Measurements from ENCODE around the gene DCUN1D1. TPM values are rescaled to one million over a fixed set of nuclear protein-coding genes. Genes with fewer than 3 reads are reported as not detected.

DCUN1D1 gene
- total RNA-seq, 3 donors from 2014 or later: 43.1 to 49.8 (median 45.8) TPM

GRCh38 chr3:182964179-182964578 is 16.2 kb downstream of the DCUN1D1 start:
- Mint-ChIP-seq H3K27me3 (ENCODE audit: low read depth) (no peaks in the 10 kb centered on the region), H3K4me3 (no peak overlapping the region), H3K4me1 (ENCODE audit: low read depth) (peaks cover 40% of the 10 kb centered on the region), H3K9me3 (no peaks in the 10 kb centered on the region), H3K36me3 (ENCODE audit: insufficient read depth) (peaks cover 10% of the 10 kb centered on the region)
- DNase-seq (no peak), ATAC-seq (no peak)

GRCh38 chr3:182962166-182962565 is 18.2 kb downstream of the DCUN1D1 start:
- DNase-seq (no peak), ATAC-seq (no peak)
- Mint-ChIP-seq H3K4me3 (no peak overlapping the region), H3K4me1 (ENCODE audit: low read depth) (peaks cover 24% of the 10 kb centered on the region), H3K36me3 (ENCODE audit: insufficient read depth) (peaks cover 12% of the 10 kb centered on the region), H3K27me3 (ENCODE audit: low read depth) (no peaks in the 10 kb centered on the region), H3K9me3 (no peaks in the 10 kb centered on the region)

GRCh38 chr3:182959474-182960350 is 20.6 kb downstream of the DCUN1D1 start:
- peaks cover 19% of the 10 kb centered on the region for H3K36me3 Mint-ChIP-seq (ENCODE audit: insufficient read depth)
- H3K4me1 Mint-ChIP-seq (ENCODE audit: low read depth): peaks cover 6% of the 10 kb centered on the region
- H3K9me3 Mint-ChIP-seq: no peaks in the 10 kb centered on the region
- ATAC-seq: no peak
- no peak overlapping the region for H3K4me3 Mint-ChIP-seq
- H3K27me3 Mint-ChIP-seq (ENCODE audit: low read depth): no peaks in the 10 kb centered on the region
- no peak for DNase-seq

GRCh38 chr3:182957676-182958266 is 22.6 kb downstream of the DCUN1D1 start:
- Mint-ChIP-seq H3K4me1 (ENCODE audit: low read depth) (peaks cover 4% of the 10 kb centered on the region), H3K36me3 (ENCODE audit: insufficient read depth) (peaks cover 26% of the 10 kb centered on the region)

GRCh38 chr3:182957226-182957625 is 23.1 kb downstream of the DCUN1D1 start:
- no peak for DNase-seq
- H3K4me3 Mint-ChIP-seq: no peak overlapping the region
- peaks cover 27% of the 10 kb centered on the region for H3K36me3 Mint-ChIP-seq (ENCODE audit: insufficient read depth)
- no peaks in the 10 kb centered on the region for H3K9me3 Mint-ChIP-seq
- no peak for ATAC-seq
- H3K4me1 Mint-ChIP-seq (ENCODE audit: low read depth): peaks cover 2% of the 10 kb centered on the region
- no peaks in the 10 kb centered on the region for H3K27me3 Mint-ChIP-seq (ENCODE audit: low read depth)

More at GRCh38 chr3:182957676-182958266, 22.6 kb downstream of the DCUN1D1 start:
- H3K4me3 Mint-ChIP-seq: no peak overlapping the region
- H3K9me3 Mint-ChIP-seq: no peaks in the 10 kb centered on the region
- H3K27me3 Mint-ChIP-seq (ENCODE audit: low read depth): no peaks in the 10 kb centered on the region
- ATAC-seq (no peak), DNase-seq (no peak)

GRCh38 chr3:182954553-182955235 is 25.6 kb downstream of the DCUN1D1 start:
- Mint-ChIP-seq H3K9me3 (no peaks in the 10 kb centered on the region), H3K4me3 (no peak overlapping the region)

GRCh38 chr3:182949688-182950087 is 30.6 kb downstream of the DCUN1D1 start:
- no peak overlapping the region for H3K4me3 Mint-ChIP-seq
- peaks cover 40% of the 10 kb centered on the region for H3K36me3 Mint-ChIP-seq (ENCODE audit: insufficient read depth)
- ATAC-seq: no peak
- DNase-seq: no peak
- no peaks in the 10 kb centered on the region for H3K9me3 Mint-ChIP-seq
- no peaks in the 10 kb centered on the region for H3K27me3 Mint-ChIP-seq (ENCODE audit: low read depth)
- H3K4me1 Mint-ChIP-seq (ENCODE audit: low read depth): no peaks in the 10 kb centered on the region

More at GRCh38 chr3:182954553-182955235, 25.6 kb downstream of the DCUN1D1 start:
- no peak for DNase-seq
- Mint-ChIP-seq H3K36me3 (ENCODE audit: insufficient read depth) (peaks cover 29% of the 10 kb centered on the region), H3K27me3 (ENCODE audit: low read depth) (no peaks in the 10 kb centered on the region), H3K4me1 (ENCODE audit: low read depth) (no peaks in the 10 kb centered on the region)
- no peak for ATAC-seq

- DNase-seq (no peak), ATAC-seq (no peak)
- Mint-ChIP-seq H3K4me3 (no peak overlapping the region), H3K27me3 (ENCODE audit: low read depth) (no peaks in the 10 kb centered on the region), H3K9me3 (no peaks in the 10 kb centered on the region), H3K4me1 (ENCODE audit: low read depth) (no peaks in the 10 kb centered on the region), H3K36me3 (ENCODE audit: insufficient read depth) (peaks cover 39% of the 10 kb centered on the region)
Measured at GRCh38 chr3:182948305-182948704, 32.0 kb downstream of the DCUN1D1 start.

- H3K27me3 Mint-ChIP-seq (ENCODE audit: low read depth): no peaks in the 10 kb centered on the region
- peaks cover 37% of the 10 kb centered on the region for H3K36me3 Mint-ChIP-seq (ENCODE audit: insufficient read depth)
- H3K4me1 Mint-ChIP-seq (ENCODE audit: low read depth): no peaks in the 10 kb centered on the region
- no peak overlapping the region for H3K4me3 Mint-ChIP-seq
- H3K9me3 Mint-ChIP-seq: no peaks in the 10 kb centered on the region
- ATAC-seq (no peak), DNase-seq (no peak)
Measured at GRCh38 chr3:182947888-182948287, 32.5 kb downstream of the DCUN1D1 start.

- H3K36me3 Mint-ChIP-seq (ENCODE audit: insufficient read depth): peaks cover 20% of the 10 kb centered on the region
- H3K4me3 Mint-ChIP-seq: no peak overlapping the region
- DNase-seq (no peak), ATAC-seq (no peak)
- no peaks in the 10 kb centered on the region for H3K9me3 Mint-ChIP-seq
- peaks cover 22% of the 10 kb centered on the region for H3K4me1 Mint-ChIP-seq (ENCODE audit: low read depth)
- no peaks in the 10 kb centered on the region for H3K27me3 Mint-ChIP-seq (ENCODE audit: low read depth)
Measured at GRCh38 chr3:182941719-182942118, 38.6 kb downstream of the DCUN1D1 start.

GRCh38 chr3:182940266-182940808 is 40.0 kb downstream of the DCUN1D1 start:
- H3K4me1 Mint-ChIP-seq (ENCODE audit: low read depth): peaks cover 30% of the 10 kb centered on the region
- no peaks in the 10 kb centered on the region for H3K27me3 Mint-ChIP-seq (ENCODE audit: low read depth)
- peak in 1 of 2 donors; percentile 35 for ATAC-seq
- no peak for DNase-seq
- H3K9me3 Mint-ChIP-seq: no peaks in the 10 kb centered on the region
- H3K4me3 Mint-ChIP-seq: no peak overlapping the region
- H3K36me3 Mint-ChIP-seq (ENCODE audit: insufficient read depth): peaks cover 10% of the 10 kb centered on the region

GRCh38 chr3:182937293-182938051 is 42.9 kb downstream of the DCUN1D1 start:
- Mint-ChIP-seq H3K4me3 (no peak overlapping the region), H3K27me3 (ENCODE audit: low read depth) (no peaks in the 10 kb centered on the region), H3K9me3 (peaks cover 4% of the 10 kb centered on the region), H3K4me1 (ENCODE audit: low read depth) (peaks cover 33% of the 10 kb centered on the region), H3K36me3 (ENCODE audit: insufficient read depth) (peaks cover 4% of the 10 kb centered on the region)
- DNase-seq (no peak), ATAC-seq (no peak)

- peaks cover 33% of the 10 kb centered on the region for H3K4me1 Mint-ChIP-seq (ENCODE audit: low read depth)
- DNase-seq: no peak
Measured at GRCh38 chr3:182936918-182937285, 43.4 kb downstream of the DCUN1D1 start.

More at GRCh38 chr3:182936918-182937285, 43.4 kb downstream of the DCUN1D1 start:
- Mint-ChIP-seq H3K9me3 (peaks cover 9% of the 10 kb centered on the region), H3K27me3 (ENCODE audit: low read depth) (no peaks in the 10 kb centered on the region), H3K4me3 (no peak overlapping the region), H3K36me3 (ENCODE audit: insufficient read depth) (peaks cover 5% of the 10 kb centered on the region)
- no peak for ATAC-seq

All from activated T-cell treated with anti-CD3 and anti-CD28 coated beads, Interleukin-2, amount 50 U/mL, for 4 hours (primary cell).